Lower leg skin (tissue), 4 donors: ENCODE results near the gene ENTPD6. TPM values are rescaled to one million over a fixed set of nuclear protein-coding genes. Genes with fewer than 3 reads are reported as not detected.

ENCODE experiments used
- DNase-seq, 2 donors: peaks; one replicate each; pipeline ENCODE4 v3.0.0-alpha.2; 2019; ENCODE audit warnings: low spot score in 2 of 2
- H3K4me3 ChIP-seq: fragments of 200-600 bp; sonication (generic); 2 replicates; pipeline ENCODE4 v1.5.1; 2017; ENCODE audit warnings: mild to moderate bottlenecking, low read depth; ENCODE audit not compliant: poor library complexity, severe bottlenecking
- CTCF ChIP-seq, 3 donors: fragments of 450-650 bp; IDR thresholded peaks; one replicate each; pipeline ENCODE4 v1.5.1; 2016; ENCODE audit warnings: antibody characterized with exemption in 3 of 3, mild to moderate bottlenecking in 3 of 3, moderate library complexity in 2 of 3
- POLR2A ChIP-seq, 2 donors: fragments of 450-650 bp; IDR thresholded peaks; one replicate each; pipeline ENCODE4 v1.6.1; 2016 to 2017; ENCODE audit warnings: antibody characterized with exemption in 2 of 2, mild to moderate bottlenecking in 1 of 2, moderate library complexity in 1 of 2
- WGBS, 2 donors: methylation state at CpG; one replicate each; pipeline ENCODE4 v1.1.5; 2018; 5-methylcytosine and 5-hydroxymethylcytosine counted together
- intact Hi-C: fragments of 100-400 bp; cut with DNase I; formaldehyde crosslinking; loops from one replicate; pipeline ENCODE4 v1.15.0; 2023; ENCODE audit warnings: low total_unique reads
- total RNA-seq, 4 donors: library from RNA; depleted of rRNA; stranded (reverse); fragments of >200 nt; gene quantifications; one replicate each; pipeline ENCODE4 v1.1.0, GENCODE V29; 2016

Gene ENTPD6
- total RNA-seq, 4 donors from 2014 or later: 37.5 to 59.7 (median 43.0) TPM

GRCh38 chr20:25197183-25197869 is 1.8 kb downstream of the ENTPD6 start:
- H3K4me3 ChIP-seq: no peak overlapping the region
- WGBS, 2 donors: 82 to 93% methylated on average over 3 of the region's 3 CpGs
- intact Hi-C loops: loop anchor here (10.0 kb wide), 2 partner anchors 47 to 113 kb away; partner anchors contain the start of genes PYGB and VSX1
- peak in 1 of 2 donors; percentile 74 for DNase-seq
- TF ChIP-seq POLR2A (IDR thresholded peaks at IDR 0.05) (no peak), CTCF (IDR thresholded peaks at IDR 0.05) (no peak)

- 55 to 65% methylated on average over 3 of the region's 3 CpGs for WGBS, 2 donors
- no peak for TF ChIP-seq CTCF (IDR thresholded peaks at IDR 0.05)
- TF ChIP-seq POLR2A (IDR thresholded peaks at IDR 0.05): no peak
- peak in 1 of 2 donors; percentile 68 for DNase-seq
- no peak overlapping the region for H3K4me3 ChIP-seq
- intact Hi-C loops: loop anchor here (10.0 kb wide), 2 partner anchors 47 to 113 kb away; partner anchors contain the start of genes PYGB and VSX1
Observed at GRCh38 chr20:25197870-25198190, 2.3 kb downstream of the ENTPD6 start.

- intact Hi-C loops: loop anchor here (10.0 kb wide), 2 partner anchors 46 to 114 kb away; partner anchors contain the start of genes PYGB and VSX1
- 57 to 59% methylated on average over 10 to 11 of the region's 11 CpGs for WGBS, 2 donors
- peak in 1 of 2 donors; percentile 81 for DNase-seq
- TF ChIP-seq POLR2A (IDR thresholded peaks at IDR 0.05) (no peak), CTCF (IDR thresholded peaks at IDR 0.05) (no peak)
- no peak overlapping the region for H3K4me3 ChIP-seq
Observed at GRCh38 chr20:25198663-25199383, 3.3 kb downstream of the ENTPD6 start.

- intact Hi-C loops: loop anchor here (10.0 kb wide), 2 partner anchors 45 to 115 kb away; partner anchors contain the start of genes PYGB and VSX1
- TF ChIP-seq CTCF (IDR thresholded peaks at IDR 0.05) (no peak), POLR2A (IDR thresholded peaks at IDR 0.05) (no peak)
- peak in 1 of 2 donors; percentile 58 for DNase-seq
- 69 to 73% methylated on average over 5 of the region's 5 CpGs for WGBS, 2 donors
- no peak overlapping the region for H3K4me3 ChIP-seq
Observed at GRCh38 chr20:25199473-25200260, 4.2 kb downstream of the ENTPD6 start.

GRCh38 chr20:25203089-25203488 is 7.6 kb downstream of the ENTPD6 start:
- WGBS, 2 donors: 39 to 41% methylated on average over 2 of the region's 2 CpGs
- TF ChIP-seq CTCF (IDR thresholded peaks at IDR 0.05) (no peak), POLR2A (IDR thresholded peaks at IDR 0.05) (no peak)
- H3K4me3 ChIP-seq: no peak overlapping the region
- intact Hi-C loops: no loop called here
- no peak for DNase-seq
